Measurements from ENCODE around the gene IQSEC1. TPM values are rescaled to one million over a fixed set of nuclear protein-coding genes. Genes with fewer than 3 reads are reported as not detected.

The IQSEC1 gene
- total and polyA plus RNA-seq, 2 experiments from 2014 or later = 8.0 to 51.9 TPM

- TF ChIP-seq, protein P1, sequence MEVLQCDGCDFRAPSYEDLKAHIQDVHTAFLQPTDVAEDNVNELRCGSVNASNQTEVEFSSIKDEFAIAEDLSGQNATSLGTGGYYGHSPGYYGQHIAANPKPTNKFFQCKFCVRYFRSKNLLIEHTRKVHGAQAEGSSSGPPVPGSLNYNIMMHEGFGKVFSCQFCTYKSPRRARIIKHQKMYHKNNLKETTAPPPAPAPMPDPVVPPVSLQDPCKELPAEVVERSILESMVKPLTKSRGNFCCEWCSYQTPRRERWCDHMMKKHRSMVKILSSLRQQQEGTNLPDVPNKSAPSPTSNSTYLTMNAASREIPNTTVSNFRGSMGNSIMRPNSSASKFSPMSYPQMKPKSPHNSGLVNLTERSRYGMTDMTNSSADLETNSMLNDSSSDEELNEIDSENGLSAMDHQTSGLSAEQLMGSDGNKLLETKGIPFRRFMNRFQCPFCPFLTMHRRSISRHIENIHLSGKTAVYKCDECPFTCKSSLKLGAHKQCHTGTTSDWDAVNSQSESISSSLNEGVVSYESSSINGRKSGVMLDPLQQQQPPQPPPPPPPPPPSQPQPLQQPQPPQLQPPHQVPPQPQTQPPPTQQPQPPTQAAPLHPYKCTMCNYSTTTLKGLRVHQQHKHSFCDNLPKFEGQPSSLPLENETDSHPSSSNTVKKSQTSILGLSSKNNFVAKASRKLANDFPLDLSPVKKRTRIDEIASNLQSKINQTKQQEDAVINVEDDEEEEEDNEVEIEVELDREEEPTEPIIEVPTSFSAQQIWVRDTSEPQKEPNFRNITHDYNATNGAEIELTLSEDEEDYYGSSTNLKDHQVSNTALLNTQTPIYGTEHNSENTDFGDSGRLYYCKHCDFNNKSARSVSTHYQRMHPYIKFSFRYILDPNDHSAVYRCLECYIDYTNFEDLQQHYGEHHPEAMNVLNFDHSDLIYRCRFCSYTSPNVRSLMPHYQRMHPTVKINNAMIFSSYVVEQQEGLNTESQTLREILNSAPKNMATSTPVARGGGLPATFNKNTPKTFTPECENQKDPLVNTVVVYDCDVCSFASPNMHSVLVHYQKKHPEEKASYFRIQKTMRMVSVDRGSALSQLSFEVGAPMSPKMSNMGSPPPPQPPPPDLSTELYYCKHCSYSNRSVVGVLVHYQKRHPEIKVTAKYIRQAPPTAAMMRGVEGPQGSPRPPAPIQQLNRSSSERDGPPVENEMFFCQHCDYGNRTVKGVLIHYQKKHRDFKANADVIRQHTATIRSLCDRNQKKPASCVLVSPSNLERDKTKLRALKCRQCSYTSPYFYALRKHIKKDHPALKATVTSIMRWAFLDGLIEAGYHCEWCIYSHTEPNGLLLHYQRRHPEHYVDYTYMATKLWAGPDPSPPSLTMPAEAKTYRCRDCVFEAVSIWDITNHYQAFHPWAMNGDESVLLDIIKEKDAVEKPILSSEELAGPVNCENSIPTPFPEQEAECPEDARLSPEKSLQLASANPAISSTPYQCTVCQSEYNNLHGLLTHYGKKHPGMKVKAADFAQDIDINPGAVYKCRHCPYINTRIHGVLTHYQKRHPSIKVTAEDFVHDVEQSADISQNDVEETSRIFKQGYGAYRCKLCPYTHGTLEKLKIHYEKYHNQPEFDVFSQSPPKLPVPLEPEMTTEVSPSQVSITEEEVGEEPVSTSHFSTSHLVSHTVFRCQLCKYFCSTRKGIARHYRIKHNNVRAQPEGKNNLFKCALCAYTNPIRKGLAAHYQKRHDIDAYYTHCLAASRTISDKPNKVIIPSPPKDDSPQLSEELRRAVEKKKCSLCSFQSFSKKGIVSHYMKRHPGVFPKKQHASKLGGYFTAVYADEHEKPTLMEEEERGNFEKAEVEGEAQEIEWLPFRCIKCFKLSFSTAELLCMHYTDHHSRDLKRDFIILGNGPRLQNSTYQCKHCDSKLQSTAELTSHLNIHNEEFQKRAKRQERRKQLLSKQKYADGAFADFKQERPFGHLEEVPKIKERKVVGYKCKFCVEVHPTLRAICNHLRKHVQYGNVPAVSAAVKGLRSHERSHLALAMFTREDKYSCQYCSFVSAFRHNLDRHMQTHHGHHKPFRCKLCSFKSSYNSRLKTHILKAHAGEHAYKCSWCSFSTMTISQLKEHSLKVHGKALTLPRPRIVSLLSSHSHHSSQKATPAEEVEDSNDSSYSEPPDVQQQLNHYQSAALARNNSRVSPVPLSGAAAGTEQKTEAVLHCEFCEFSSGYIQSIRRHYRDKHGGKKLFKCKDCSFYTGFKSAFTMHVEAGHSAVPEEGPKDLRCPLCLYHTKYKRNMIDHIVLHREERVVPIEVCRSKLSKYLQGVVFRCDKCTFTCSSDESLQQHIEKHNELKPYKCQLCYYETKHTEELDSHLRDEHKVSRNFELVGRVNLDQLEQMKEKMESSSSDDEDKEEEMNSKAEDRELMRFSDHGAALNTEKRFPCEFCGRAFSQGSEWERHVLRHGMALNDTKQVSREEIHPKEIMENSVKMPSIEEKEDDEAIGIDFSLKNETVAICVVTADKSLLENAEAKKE (CRISPR knock-in tag; IDR thresholded peaks at IDR 0.05) = no peak
- no peak for TF ChIP-seq JUNB (IDR thresholded peaks at IDR 0.05; ENCODE audit: unreplicated experiment)
These were observed 128.4 kb downstream of the IQSEC1 start (continued) for GRCh38 chr3:12944849-12945248.

DNA sequence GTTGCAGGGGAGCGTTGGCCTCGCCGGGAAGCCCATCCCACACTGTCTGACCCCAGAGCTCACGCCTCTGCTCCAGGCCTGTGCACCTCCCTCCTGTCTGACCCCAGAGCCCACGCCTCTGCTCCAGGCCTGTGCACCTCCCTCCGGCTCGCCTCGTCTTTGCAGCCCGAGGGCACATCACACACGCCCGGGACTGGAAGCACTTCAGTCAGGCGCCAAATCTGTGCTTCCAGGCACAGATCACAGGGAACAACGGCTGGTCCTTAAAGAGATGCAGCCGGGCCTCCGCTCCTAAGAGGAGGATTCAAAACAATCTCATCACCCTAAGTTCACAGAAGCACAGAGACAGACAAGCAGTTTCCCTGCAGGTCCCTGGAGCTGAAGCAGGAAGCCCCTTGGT lies 128.8 kb downstream of the IQSEC1 start:
- Mint-ChIP-seq H3K27ac (peak overlapping the region; percentile 69), H3K4me3 (no peak overlapping the region), H3K36me3 (ENCODE audit: low read depth) (no peaks in the 10 kb centered on the region), H3K4me1 (peaks cover 18% of the 10 kb centered on the region), H3K27me3 (ENCODE audit: insufficient read depth, low read depth, poor library complexity) (peaks cover 3% of the 10 kb centered on the region), H3K9me3 (no peaks in the 10 kb centered on the region)
- H3K4me2 ChIP-seq = no peak overlapping the region
- no peak overlapping the region for H2AFZ ChIP-seq
- H4K20me1 ChIP-seq (replicated peaks; ENCODE audit: insufficient read depth) = 0 out of 2 replicates have a peak, but pooled peaks cover 13% of the 10 kb centered on the region
- H3K27ac ChIP-seq (ENCODE audit: low read depth) = no peak overlapping the region
- H3K9me2 ChIP-seq (ENCODE audit: insufficient read depth) = no peaks in the 10 kb centered on the region
- H3K79me2 ChIP-seq (replicated peaks; ENCODE audit: insufficient read depth) = peaks cover 9% of the 10 kb centered on the region
- peak; percentile 45 for ATAC-seq
- 0 out of 2 replicates have a peak, but pooled peaks cover 3% of the 10 kb centered on the region for H3K4me1 ChIP-seq (ENCODE audit: insufficient read depth)
- no peaks in the 10 kb centered on the region for H3F3A ChIP-seq (replicated peaks; ENCODE audit: low read depth)
- no peaks in the 10 kb centered on the region for H3K27me3 ChIP-seq (ENCODE audit: insufficient read depth)
- peak; percentile 23 for DNase-seq (ENCODE audit: low spot score)
- TF ChIP-seq CTCF (conservative IDR thresholded peaks at IDR 0.05; ENCODE audit: low read depth in 2 of 2) (no peak), EZH2phosphoT487 (IDR thresholded peaks at IDR 0.05; ENCODE audit: unreplicated experiment) (no peak), JUNB (IDR thresholded peaks at IDR 0.05; ENCODE audit: unreplicated experiment) (no peak), ZNF114 (CRISPR knock-in tag; IDR thresholded peaks at IDR 0.05) (no peak), EZH2 (IDR thresholded peaks at IDR 0.05; ENCODE audit: low read depth, unreplicated experiment) (no peak), ZNF331 (CRISPR knock-in tag; IDR thresholded peaks at IDR 0.05; ENCODE audit: low read depth) (no peak)
- TF ChIP-seq, protein P1 (CRISPR knock-in tag; IDR thresholded peaks at IDR 0.05) = no peak
- no peaks in the 10 kb centered on the region for H3K36me3 ChIP-seq (ENCODE audit: insufficient read depth)
- no peak overlapping the region for H3K4me3 ChIP-seq
